ENCODE results near the gene FGD2.

The FGD2 gene

GRCh38 chr6:36998723-36999038 is 6.8 kb upstream of the FGD2 start:
- DNase-seq = no peak

- no peak for DNase-seq
These were observed 6.2 kb upstream of the FGD2 start for GRCh38 chr6:36999061-36999750.

GRCh38 chr6:36999751-37000125 is 5.7 kb upstream of the FGD2 start:
- no peak for DNase-seq

GRCh38 chr6:37004044-37004980 is 1.1 kb upstream of the FGD2 start:
- no peak for DNase-seq

- DNase-seq = peak; percentile 25
These were observed 542 bp downstream of the FGD2 start for GRCh38 chr6:37005827-37006567.

- no peak for DNase-seq
These were observed 1.4 kb downstream of the FGD2 start for GRCh38 chr6:37006793-37007339.

- DNase-seq = peak; percentile 13
These were observed 2.0 kb downstream of the FGD2 start for GRCh38 chr6:37007340-37008043.

GRCh38 chr6:37008484-37009465 is 3.3 kb downstream of the FGD2 start:
- no peak for DNase-seq

GRCh38 chr6:37010402-37010892 is 5.0 kb downstream of the FGD2 start:
- DNase-seq = no peak

GRCh38 chr6:37011656-37012378 is 6.4 kb downstream of the FGD2 start:
- no peak for DNase-seq

- DNase-seq = no peak
These were observed 8.3 kb downstream of the FGD2 start for GRCh38 chr6:37013516-37014491.

- DNase-seq = no peak
These were observed 9.2 kb downstream of the FGD2 start for GRCh38 chr6:37014667-37015066.

GRCh38 chr6:37015532-37015931 is 10.1 kb downstream of the FGD2 start:
- DNase-seq = no peak

GRCh38 chr6:37016995-37017394 is 11.5 kb downstream of the FGD2 start:
- DNase-seq = no peak

- no peak for DNase-seq
These were observed 12.2 kb downstream of the FGD2 start for GRCh38 chr6:37017606-37018197.

- DNase-seq = peak; percentile 91
These were observed 13.0 kb downstream of the FGD2 start for GRCh38 chr6:37018198-37019064.

GRCh38 chr6:37019065-37019450 is 13.6 kb downstream of the FGD2 start:
- no peak for DNase-seq

GRCh38 chr6:37020381-37020780 is 14.9 kb downstream of the FGD2 start:
- DNase-seq = no peak
